ENCODE measurements around the gene GOLGA6A.
"Not testable (repeated sequence)": the region's sequence is repeated elsewhere in the genome, so short reads cannot be mapped to it uniquely, and the experiment has no call there.

Gene GOLGA6A

DNA sequence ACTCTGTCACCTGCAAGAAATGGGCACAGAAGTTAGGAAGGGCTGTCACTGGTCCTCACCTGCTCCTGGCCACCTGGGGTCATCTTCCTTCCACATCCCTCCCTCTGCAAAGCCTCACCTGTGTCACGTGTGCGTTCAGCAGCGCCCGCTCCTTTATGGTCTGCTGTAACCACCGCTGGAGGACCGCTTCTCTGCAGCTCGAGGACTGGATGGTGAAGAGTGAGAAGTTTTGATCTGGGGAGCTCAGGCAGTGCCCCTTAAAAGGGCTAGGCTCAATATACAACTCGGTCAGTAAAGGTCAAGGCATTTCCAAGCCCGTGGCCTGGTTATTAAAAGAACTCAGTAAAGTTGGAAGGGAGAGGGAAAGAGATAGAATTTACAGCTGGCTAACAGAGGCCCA lies 6.6 kb downstream of the GOLGA6A start:
- H2AFZ ChIP-seq (ENCODE audit: low read depth, low read length); H3K4me3 ChIP-seq (ENCODE audit: low read length); H3K36me3 ChIP-seq (ENCODE audit: insufficient read depth, low read length); H3K4me1 ChIP-seq (ENCODE audit: insufficient read depth, low read length); H3K9me3 ChIP-seq (ENCODE audit: low read length); H3K27me3 ChIP-seq (ENCODE audit: insufficient read depth, low read length): not testable (repeated sequence)

DNA sequence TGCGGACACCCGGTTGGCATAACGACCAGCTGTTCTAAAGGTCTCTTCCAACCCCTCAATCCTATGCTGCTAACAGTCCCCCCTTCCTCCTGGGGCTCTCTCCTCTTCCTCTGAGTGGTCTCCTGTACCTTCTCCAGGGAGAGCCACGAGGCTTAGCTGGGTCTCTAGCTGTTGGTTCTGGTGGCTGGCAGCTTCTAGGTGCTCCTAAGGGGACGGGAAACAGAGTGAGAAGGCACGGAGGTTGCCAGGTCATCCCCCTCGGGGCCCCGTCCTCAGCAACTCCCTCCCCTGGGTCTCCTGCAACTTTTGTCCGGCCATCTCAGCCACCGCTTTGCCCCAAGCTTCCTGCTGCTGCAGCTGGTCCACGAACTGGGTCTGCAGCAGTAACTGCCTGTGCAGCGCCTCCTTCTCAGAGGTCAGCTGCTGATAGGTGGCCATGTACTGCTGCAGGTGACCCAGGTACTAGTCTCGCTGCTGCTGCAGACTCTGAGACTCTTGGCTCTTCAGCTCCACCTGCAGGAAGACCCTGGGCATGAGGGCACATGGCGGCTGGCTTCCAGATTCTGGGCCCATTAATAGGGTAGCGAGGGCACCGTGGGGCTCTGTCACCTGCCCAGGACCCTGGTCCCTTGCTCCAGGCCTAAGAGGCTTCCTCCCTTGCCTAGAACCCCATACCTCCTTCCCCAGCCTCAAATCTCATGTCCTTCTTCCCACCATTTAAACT lies 9.6 kb downstream of the GOLGA6A start:
- H3K36me3 ChIP-seq (ENCODE audit: insufficient read depth, low read length); H3K9me3 ChIP-seq (ENCODE audit: low read length); H3K4me1 ChIP-seq (ENCODE audit: insufficient read depth, low read length); H2AFZ ChIP-seq (ENCODE audit: low read depth, low read length); H3K4me3 ChIP-seq (ENCODE audit: low read length); H3K27me3 ChIP-seq (ENCODE audit: insufficient read depth, low read length): not testable (repeated sequence)

DNA sequence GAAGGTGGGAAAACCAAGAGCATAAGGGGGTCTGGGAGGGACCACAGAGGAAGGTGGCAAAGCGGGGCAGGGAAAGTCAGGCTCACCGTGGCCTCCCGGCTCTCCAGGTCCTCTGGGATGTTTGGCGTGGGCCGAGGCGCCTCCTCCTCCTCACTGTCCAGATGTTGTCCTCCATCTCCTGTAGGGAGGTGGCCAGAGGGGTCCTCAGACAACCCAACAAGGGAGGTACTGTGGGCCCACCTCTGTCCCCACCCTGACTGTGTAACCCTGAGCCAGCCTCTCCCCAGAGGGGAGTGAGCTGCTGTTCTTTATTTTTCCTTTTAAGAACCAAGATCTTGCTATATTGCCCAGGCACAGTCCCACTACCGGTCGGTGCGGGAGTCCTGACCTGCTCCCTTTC lies 10.2 kb downstream of the GOLGA6A start:
- H3K27me3 ChIP-seq (ENCODE audit: insufficient read depth, low read length); H3K9me3 ChIP-seq (ENCODE audit: low read length); H3K36me3 ChIP-seq (ENCODE audit: insufficient read depth, low read length); H3K4me3 ChIP-seq (ENCODE audit: low read length); H3K4me1 ChIP-seq (ENCODE audit: insufficient read depth, low read length); H2AFZ ChIP-seq (ENCODE audit: low read depth, low read length): not testable (repeated sequence)

DNA sequence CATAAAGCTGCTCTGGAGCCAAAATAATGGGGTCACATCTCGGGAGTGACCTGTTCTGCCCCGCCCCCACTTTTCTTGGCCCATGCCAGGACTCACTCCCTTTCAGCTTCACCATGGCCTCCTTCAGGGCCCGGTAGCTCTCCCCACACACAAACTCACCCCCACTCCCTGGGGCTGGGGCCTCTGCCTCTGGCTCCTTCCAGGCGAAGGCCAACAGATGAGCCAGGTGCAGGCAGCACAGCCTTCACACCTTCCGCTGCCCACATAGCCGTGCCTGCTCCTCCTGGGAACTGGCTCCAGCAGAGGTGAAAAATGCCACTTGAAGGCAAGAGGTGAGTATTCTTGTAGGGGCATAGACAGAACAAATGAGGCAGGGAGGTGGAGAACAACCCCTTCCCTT lies 10.7 kb downstream of the GOLGA6A start:
- H3K9me3 ChIP-seq (ENCODE audit: low read length); H3K27me3 ChIP-seq (ENCODE audit: insufficient read depth, low read length); H3K4me1 ChIP-seq (ENCODE audit: insufficient read depth, low read length); H3K36me3 ChIP-seq (ENCODE audit: insufficient read depth, low read length); H2AFZ ChIP-seq (ENCODE audit: low read depth, low read length); H3K4me3 ChIP-seq (ENCODE audit: low read length): not testable (repeated sequence)

DNA sequence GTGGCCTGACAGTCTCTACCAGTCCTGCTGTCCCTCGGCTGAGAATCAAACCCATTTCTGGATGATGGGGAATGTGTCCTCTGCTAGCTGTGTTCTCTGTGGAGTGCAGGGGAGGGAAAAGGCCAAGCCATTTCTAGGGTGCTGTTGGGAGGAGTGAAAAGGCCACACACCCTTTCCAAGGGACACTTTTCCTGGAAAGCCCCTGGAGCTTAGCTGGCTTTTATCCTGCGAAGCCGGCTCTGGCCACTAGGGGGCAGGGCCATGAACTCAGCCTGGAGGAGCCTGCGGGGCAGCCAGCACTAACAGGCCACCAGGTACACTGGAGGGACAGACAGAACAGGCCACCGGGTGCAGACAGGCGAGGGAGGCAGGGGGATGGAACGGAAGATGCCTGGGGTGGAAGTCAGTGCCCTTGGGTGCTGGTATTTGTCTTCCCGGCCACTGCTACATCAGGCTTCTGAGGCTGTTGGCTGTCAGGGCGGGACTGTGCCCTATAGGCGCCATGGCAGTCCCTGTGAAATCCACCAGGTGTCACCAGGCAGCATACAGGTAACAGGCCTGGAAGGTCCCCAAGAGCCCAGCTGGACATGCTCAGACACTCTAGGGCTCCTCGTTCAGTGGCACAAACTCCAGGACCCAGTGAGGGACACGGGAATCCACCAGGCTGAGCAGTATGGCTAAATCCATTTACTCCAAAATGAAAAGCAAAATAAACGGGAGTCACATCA lies 16.5 kb downstream of the GOLGA6A start:
- not testable (repeated sequence) for H3K36me3 ChIP-seq (ENCODE audit: insufficient read depth, low read length); H2AFZ ChIP-seq (ENCODE audit: low read depth, low read length); H3K9me3 ChIP-seq (ENCODE audit: low read length); H3K4me3 ChIP-seq (ENCODE audit: low read length); H3K27me3 ChIP-seq (ENCODE audit: insufficient read depth, low read length); H3K4me1 ChIP-seq (ENCODE audit: insufficient read depth, low read length)

DNA sequence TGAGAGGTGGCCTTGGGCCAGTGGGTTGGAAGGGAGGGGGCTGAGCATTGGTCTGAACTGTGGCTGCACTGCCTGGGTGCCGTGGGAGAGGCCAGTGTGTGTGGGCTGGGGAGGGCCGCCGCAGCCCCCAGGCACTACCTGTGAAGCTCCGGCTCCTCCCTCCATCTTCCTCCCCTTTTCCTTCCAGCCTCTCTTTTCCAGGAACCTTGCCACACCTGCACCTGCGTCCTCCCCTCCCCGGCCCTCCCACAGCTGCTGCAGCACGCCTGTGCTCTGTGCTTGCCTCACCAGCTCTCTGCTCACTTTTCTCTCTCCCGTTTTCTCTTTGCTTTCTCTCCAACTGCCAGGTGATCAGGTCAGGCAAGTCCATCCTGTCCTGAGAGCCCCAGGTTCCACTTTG lies 17.5 kb downstream of the GOLGA6A start:
- H2AFZ ChIP-seq (ENCODE audit: low read depth, low read length); H3K9me3 ChIP-seq (ENCODE audit: low read length); H3K27me3 ChIP-seq (ENCODE audit: insufficient read depth, low read length); H3K4me3 ChIP-seq (ENCODE audit: low read length); H3K36me3 ChIP-seq (ENCODE audit: insufficient read depth, low read length); H3K4me1 ChIP-seq (ENCODE audit: insufficient read depth, low read length): not testable (repeated sequence)

DNA sequence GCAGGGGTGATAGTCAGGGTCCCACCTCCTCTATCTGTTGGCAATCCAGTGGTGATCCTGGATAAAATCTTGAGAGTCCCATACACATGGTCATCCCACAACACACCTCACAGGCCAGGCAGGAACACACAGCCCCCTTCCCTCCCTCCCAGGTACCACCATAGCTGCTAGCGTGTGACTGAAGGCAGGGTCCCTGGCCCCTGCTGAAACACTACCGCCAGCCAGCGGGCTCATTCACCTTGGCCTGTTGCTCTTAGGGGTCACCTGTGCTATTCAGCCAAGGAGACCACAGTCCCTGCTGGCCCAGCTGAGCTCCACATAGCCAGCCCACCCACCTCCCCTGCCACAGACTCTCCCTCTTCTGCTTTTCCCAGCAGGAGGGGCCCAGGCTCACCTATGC lies 18.2 kb downstream of the GOLGA6A start:
- H3K9me3 ChIP-seq (ENCODE audit: low read length); H3K4me3 ChIP-seq (ENCODE audit: low read length); H2AFZ ChIP-seq (ENCODE audit: low read depth, low read length); H3K4me1 ChIP-seq (ENCODE audit: insufficient read depth, low read length); H3K36me3 ChIP-seq (ENCODE audit: insufficient read depth, low read length): not testable (repeated sequence)
- peaks cover 15% of the 10 kb centered on the region for H3K27me3 ChIP-seq (ENCODE audit: insufficient read depth, low read length)

DNA sequence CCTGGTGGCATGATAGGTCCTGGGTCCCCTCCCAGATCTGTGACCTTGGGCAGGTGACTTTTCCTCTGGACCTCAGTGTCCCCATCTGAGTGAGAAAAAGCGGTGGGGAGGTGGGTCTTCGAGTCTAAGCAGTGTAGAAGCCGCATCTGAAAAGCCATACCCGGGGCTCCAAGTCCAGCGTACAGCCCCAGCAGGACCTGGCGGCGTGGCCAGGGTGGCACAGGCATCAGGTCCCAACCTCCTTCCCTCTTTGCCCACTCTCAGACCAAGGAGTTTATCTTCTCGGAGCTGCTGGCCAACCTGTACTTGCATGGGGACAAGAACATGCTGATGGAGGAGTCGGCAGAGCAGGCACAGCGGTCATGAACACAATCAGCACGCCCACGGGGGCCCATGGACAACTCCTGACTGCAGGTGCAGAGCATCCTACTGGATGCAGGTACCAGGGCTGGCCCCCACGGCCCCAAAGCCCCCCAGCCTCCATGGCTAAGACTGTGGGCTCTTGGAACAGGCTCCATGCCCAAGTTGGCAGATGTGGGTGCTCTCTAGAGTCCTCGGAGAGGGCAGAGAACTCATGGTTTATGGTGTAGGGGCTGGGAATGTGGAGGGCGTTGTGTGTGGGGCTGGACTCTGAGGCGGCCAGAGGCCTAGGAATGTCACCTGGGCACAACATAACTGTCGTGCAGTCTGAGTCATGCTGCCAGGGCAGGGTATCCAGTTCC lies 18.8 kb downstream of the GOLGA6A start:
- not testable (repeated sequence) for H3K4me3 ChIP-seq (ENCODE audit: low read length)

DNA sequence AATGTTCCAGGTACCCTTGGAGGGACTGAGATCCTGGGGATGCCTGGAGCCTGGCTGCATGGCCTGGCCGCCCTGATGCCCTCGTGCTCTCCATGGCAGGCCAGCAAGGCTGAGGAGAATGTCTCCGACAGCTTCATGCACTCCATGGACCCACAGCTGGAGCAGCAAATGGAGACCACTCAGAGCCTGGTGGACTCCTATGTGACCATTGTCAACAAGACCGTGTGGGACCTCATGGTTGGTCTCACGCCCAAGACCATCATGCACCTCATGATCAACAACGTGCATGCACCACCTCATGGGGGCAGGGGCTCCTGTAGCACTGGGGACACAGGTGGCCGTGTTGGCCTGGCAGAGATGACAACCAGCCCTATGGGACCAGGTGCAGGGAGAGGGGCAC lies 19.7 kb downstream of the GOLGA6A start:
- Histone ChIP-seq H3K4me3 (ENCODE audit: low read length) (no peak overlapping the region), H3K4me1 (ENCODE audit: insufficient read depth, low read length) (no peaks in the 10 kb centered on the region), H2AFZ (ENCODE audit: low read depth, low read length) (no peak overlapping the region), H3K27me3 (ENCODE audit: insufficient read depth, low read length) (peaks cover 21% of the 10 kb centered on the region), H3K9me3 (ENCODE audit: low read length) (no peaks in the 10 kb centered on the region), H3K36me3 (ENCODE audit: insufficient read depth, low read length) (no peaks in the 10 kb centered on the region)

More for the DNA sequence above, 18.8 kb downstream of the GOLGA6A start:
- not testable (repeated sequence) for H3K4me1 ChIP-seq (ENCODE audit: insufficient read depth, low read length); H2AFZ ChIP-seq (ENCODE audit: low read depth, low read length); H3K36me3 ChIP-seq (ENCODE audit: insufficient read depth, low read length); H3K9me3 ChIP-seq (ENCODE audit: low read length)
- H3K27me3 ChIP-seq (ENCODE audit: insufficient read depth, low read length), result peaks cover 17% of the 10 kb centered on the region

DNA sequence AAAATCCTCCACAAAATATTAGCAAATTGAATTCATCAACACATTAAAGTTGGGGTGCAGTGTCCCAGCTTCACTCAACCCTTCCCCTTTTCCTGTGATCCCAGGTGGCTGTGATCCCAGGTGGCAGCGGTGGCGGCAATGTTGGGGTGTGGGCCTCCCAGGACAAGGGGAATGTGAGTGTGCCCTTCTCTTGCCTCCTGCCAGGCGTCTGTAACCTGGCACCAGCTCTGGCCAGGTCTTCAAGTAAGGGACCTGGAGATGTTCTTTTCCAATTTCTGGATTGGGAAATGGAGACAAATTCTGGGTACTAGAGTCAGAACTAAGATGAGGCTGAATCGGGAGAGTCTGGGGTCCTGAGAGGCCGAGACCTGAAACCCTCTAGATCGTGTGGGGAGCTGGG lies 20.1 kb downstream of the GOLGA6A start:
- Histone ChIP-seq H3K4me3 (ENCODE audit: low read length) (no peak overlapping the region), H3K27me3 (ENCODE audit: insufficient read depth, low read length) (peaks cover 21% of the 10 kb centered on the region), H3K4me1 (ENCODE audit: insufficient read depth, low read length) (no peaks in the 10 kb centered on the region), H2AFZ (ENCODE audit: low read depth, low read length) (no peak overlapping the region), H3K9me3 (ENCODE audit: low read length) (no peaks in the 10 kb centered on the region), H3K36me3 (ENCODE audit: insufficient read depth, low read length) (no peaks in the 10 kb centered on the region)

DNA sequence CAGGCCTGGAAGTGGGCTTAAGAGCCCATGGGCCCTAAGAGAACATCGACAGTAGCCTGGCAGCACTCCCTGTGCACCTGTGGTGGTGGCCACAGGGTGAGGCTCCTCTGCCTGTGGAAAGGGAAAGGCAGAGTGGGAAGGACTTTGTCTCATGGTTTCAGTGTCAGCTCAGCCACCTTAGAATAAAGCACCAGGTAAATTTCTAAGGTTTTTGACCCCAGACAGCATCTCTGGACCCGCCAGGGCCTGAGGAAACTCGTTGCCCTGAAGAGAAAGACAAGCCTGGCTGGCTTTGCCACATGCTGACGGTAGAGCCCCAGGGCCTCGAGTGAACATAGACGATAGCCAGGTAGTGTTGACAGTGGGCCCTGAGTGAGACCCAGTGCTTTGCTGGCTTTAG lies 22.1 kb downstream of the GOLGA6A start:
- Histone ChIP-seq H3K4me1 (ENCODE audit: insufficient read depth, low read length) (no peaks in the 10 kb centered on the region), H3K9me3 (ENCODE audit: low read length) (no peaks in the 10 kb centered on the region), H3K4me3 (ENCODE audit: low read length) (no peak overlapping the region), H3K36me3 (ENCODE audit: insufficient read depth, low read length) (no peaks in the 10 kb centered on the region), H3K27me3 (ENCODE audit: insufficient read depth, low read length) (peaks cover 21% of the 10 kb centered on the region), H2AFZ (ENCODE audit: low read depth, low read length) (no peak overlapping the region)

DNA sequence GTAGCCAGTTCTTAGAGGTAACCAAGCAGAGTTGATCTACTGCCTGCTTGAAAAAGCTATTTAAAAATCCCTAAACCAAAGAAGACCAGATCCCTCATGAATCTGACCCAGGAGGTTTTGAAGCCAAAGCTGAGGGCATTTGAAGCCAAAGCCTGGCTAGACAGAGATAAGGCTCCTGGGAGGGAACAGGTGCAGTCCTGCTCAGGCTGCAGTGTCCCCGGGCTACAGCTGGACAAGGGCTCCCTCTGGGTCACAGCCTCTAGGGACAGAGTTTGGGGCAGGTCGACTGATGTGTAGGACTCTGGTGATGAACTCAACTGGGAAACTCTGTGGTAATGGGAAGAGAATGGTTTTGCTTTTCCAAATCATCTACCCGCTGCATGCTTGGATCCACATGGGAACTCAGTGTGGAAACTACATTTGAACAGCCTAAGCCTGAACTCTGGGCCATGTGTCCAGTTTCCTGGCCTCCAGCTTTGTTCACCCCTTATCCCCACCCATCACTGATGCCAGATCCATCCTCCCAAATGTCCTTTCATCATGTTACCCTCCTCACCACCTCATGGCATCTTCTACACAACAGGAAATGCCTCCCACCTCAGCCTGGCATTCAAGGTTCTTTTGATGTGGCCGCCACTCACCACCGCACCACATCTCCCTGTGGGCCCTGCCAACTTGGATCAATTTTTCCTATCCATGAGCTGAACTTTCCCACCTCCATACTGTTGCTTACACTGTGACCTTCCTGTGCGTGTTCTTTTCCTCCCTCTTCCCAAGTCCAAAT lies 23.1 kb downstream of the GOLGA6A start:
- H3K27me3 ChIP-seq (ENCODE audit: insufficient read depth, low read length), result peaks cover 21% of the 10 kb centered on the region
- H3K4me3 ChIP-seq (ENCODE audit: low read length), result not testable (repeated sequence)

DNA sequence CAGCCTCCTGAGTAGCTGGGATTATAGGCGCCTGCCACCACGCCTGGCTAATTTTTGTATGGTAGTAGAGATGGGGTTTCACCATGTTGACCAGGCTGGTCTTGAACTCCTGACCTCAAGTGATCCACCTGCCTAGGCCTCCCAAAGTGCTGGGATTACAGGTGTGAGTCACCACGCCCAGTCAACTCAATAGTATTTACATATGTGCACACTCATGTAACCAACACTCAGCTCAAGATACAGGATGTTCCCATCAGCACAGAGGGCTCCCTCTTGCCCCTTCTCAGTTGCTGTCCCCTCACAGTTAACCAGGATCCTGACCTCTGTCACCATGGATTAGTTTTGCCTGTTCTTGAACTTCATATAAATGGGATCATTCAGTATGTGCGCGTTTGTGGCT lies 26.0 kb downstream of the GOLGA6A start:
- H3K4me3 ChIP-seq (ENCODE audit: low read length); H2AFZ ChIP-seq (ENCODE audit: low read depth, low read length); H3K9me3 ChIP-seq (ENCODE audit: low read length); H3K36me3 ChIP-seq (ENCODE audit: insufficient read depth, low read length); H3K4me1 ChIP-seq (ENCODE audit: insufficient read depth, low read length): not testable (repeated sequence)
- peaks cover 21% of the 10 kb centered on the region for H3K27me3 ChIP-seq (ENCODE audit: insufficient read depth, low read length)

More for the DNA sequence above, 23.1 kb downstream of the GOLGA6A start:
- not testable (repeated sequence) for H3K36me3 ChIP-seq (ENCODE audit: insufficient read depth, low read length); H2AFZ ChIP-seq (ENCODE audit: low read depth, low read length); H3K4me1 ChIP-seq (ENCODE audit: insufficient read depth, low read length); H3K9me3 ChIP-seq (ENCODE audit: low read length)
